Lower leg skin (tissue), 3 donors: ENCODE results near the gene STK17B.

Source experiments
- CTCF ChIP-seq, 3 donors: fragments of 450-650 bp; IDR thresholded peaks; one replicate each; pipeline ENCODE4 v1.5.1; 2016; ENCODE audit warnings: antibody characterized with exemption in 3 of 3, mild to moderate bottlenecking in 3 of 3, moderate library complexity in 2 of 3
- POLR2A ChIP-seq, 2 donors: fragments of 450-650 bp; IDR thresholded peaks; one replicate each; pipeline ENCODE4 v1.6.1; 2016 to 2017; ENCODE audit warnings: antibody characterized with exemption in 2 of 2, mild to moderate bottlenecking in 1 of 2, moderate library complexity in 1 of 2

- TF ChIP-seq CTCF (IDR thresholded peaks at IDR 0.05) (no peak), POLR2A (IDR thresholded peaks at IDR 0.05) (no peak)
Observed at GRCh38 chr2:196145256-196145655, 26.1 kb downstream of the STK17B start.
